ENCODE measurements around the gene CTPS2. TPM values are rescaled to one million over a fixed set of nuclear protein-coding genes. Genes with fewer than 3 reads are reported as not detected.

Gene CTPS2
- total RNA-seq, 3 donors from 2014 or later, result 12.3 to 26.3 (median 21.0) TPM

DNA sequence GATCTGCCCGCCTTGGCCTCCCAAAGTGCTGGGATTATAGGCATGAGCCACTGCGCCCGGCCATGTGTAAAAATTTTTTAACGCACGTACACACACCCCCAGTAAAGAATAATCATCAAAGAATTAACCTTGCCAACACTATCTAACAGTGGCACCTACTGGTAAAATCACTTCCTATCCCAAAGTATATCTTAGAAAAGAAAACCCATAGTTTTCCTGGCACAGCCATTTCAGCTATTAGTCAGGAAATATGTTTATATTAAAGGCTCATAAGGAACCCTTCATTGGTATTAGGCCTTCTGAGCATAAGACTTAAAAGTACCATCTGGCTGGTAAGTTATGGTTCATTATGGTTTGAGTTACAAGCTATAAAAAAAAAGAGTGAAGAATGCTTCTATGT is 48.4 kb downstream of the CTPS2 start:
- Histone ChIP-seq H3K36me3 (no peaks in the 10 kb centered on the region), H3K4me3 (no peak overlapping the region), H3K27ac (no peak overlapping the region), H3K9me3 (no peaks in the 10 kb centered on the region), H3K4me1 (no peaks in the 10 kb centered on the region), H3K27me3 (peaks cover 0 to 23% of the 10 kb centered on the region in 2 donors)
- TF ChIP-seq POLR2AphosphoS5 (IDR thresholded peaks at IDR 0.05) (no peak), POLR2A (IDR thresholded peaks at IDR 0.05) (no peak)
- TF ChIP-seq, protein P1, sequence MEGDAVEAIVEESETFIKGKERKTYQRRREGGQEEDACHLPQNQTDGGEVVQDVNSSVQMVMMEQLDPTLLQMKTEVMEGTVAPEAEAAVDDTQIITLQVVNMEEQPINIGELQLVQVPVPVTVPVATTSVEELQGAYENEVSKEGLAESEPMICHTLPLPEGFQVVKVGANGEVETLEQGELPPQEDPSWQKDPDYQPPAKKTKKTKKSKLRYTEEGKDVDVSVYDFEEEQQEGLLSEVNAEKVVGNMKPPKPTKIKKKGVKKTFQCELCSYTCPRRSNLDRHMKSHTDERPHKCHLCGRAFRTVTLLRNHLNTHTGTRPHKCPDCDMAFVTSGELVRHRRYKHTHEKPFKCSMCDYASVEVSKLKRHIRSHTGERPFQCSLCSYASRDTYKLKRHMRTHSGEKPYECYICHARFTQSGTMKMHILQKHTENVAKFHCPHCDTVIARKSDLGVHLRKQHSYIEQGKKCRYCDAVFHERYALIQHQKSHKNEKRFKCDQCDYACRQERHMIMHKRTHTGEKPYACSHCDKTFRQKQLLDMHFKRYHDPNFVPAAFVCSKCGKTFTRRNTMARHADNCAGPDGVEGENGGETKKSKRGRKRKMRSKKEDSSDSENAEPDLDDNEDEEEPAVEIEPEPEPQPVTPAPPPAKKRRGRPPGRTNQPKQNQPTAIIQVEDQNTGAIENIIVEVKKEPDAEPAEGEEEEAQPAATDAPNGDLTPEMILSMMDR (IDR thresholded peaks at IDR 0.05), result no peak
- intact Hi-C loops (cut with DNase I; ENCODE audit: low total_unique reads), result no loop called here
- DNase-seq (ENCODE audit: low spot score in 2 of 2), result no peak

DNA sequence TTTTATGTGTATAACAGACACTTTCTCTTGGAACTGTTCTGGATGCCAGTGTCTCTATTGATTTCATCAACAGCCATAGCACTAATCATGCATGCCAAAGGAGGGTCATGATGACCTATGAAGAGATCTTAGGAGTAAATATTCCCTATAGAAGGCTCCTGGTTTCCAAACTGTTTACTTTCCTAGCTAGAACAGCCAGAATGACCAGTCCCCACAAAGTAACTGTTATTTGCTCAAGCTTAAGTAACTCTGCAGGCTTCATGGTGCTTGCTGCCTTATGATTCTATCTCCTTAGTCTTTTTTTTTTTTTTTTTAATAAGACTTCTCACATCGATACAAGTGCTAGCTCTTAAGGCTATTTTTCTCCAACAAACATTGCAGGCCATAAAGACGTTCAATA is 50.1 kb downstream of the CTPS2 start:
- no peak overlapping the region for H3K4me3 ChIP-seq
- intact Hi-C loops (cut with DNase I; ENCODE audit: low total_unique reads), result no loop called here
- H3K27me3 ChIP-seq, result peaks cover 0 to 17% of the 10 kb centered on the region in 2 donors

DNA sequence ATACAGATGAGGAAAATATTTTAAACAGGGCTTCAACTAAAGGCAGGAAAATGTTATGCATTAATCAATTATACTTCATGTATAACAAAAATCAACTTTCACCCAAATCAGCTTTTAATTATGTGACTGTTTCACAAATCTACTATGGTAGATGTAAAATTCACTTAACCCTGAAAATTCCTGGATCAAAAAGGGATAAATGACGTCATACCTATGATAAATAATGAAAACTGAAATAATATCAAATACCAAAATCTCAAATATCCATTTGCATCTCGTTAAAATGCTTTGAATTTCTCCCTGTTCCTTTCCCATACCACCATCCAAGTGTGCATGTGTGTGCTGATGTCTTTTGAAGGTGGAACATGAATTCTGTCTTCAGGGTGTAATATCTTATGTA is 51.0 kb downstream of the CTPS2 start:
- peaks cover 0 to 17% of the 10 kb centered on the region in 2 donors for H3K27me3 ChIP-seq
- TF ChIP-seq, protein P1 (IDR thresholded peaks at IDR 0.05), result no peak
- TF ChIP-seq POLR2A (IDR thresholded peaks at IDR 0.05) (no peak), POLR2AphosphoS5 (IDR thresholded peaks at IDR 0.05) (no peak)
- intact Hi-C loops (cut with DNase I; ENCODE audit: low total_unique reads), result no loop called here
- no peaks in the 10 kb centered on the region for H3K36me3 ChIP-seq
- H3K9me3 ChIP-seq, result no peaks in the 10 kb centered on the region
- DNase-seq (ENCODE audit: low spot score in 2 of 2), result no peak
- no peak overlapping the region for H3K27ac ChIP-seq
- H3K4me3 ChIP-seq, result no peak overlapping the region
- no peaks in the 10 kb centered on the region for H3K4me1 ChIP-seq

More for the DNA sequence above, 50.1 kb downstream of the CTPS2 start:
- TF ChIP-seq, protein P1 (IDR thresholded peaks at IDR 0.05), result no peak
- TF ChIP-seq POLR2A (IDR thresholded peaks at IDR 0.05) (no peak), POLR2AphosphoS5 (IDR thresholded peaks at IDR 0.05) (no peak)
- H3K36me3 ChIP-seq, result no peaks in the 10 kb centered on the region
- H3K9me3 ChIP-seq, result no peaks in the 10 kb centered on the region
- no peak overlapping the region for H3K27ac ChIP-seq
- DNase-seq (ENCODE audit: low spot score in 2 of 2), result no peak
- H3K4me1 ChIP-seq, result no peaks in the 10 kb centered on the region

DNA sequence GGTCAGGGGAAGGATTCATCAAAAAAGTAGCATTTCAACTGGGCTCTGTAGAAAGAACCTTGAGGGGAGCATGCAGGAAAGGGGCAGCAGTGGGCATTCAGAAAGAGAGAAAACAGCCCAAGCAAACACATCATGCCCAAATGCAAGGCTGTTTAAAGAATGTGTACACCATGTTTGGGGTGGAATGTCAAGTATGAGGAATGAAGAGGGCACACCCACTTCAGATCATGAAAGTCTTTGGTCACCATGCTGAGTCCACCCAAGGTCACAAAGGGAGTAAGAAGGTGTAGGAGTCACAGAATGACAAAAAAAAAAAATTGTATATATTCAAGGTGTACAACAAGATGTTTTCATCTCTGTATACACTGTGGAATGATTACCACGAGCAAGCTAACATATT is 53.1 kb downstream of the CTPS2 start:
- H3K9me3 ChIP-seq, result no peaks in the 10 kb centered on the region
- intact Hi-C loops (cut with DNase I; ENCODE audit: low total_unique reads), result no loop called here
- no peaks in the 10 kb centered on the region for H3K36me3 ChIP-seq
- DNase-seq (ENCODE audit: low spot score in 2 of 2), result no peak
- peaks cover 0 to 10% of the 10 kb centered on the region in 2 donors for H3K27me3 ChIP-seq
- no peak overlapping the region for H3K4me3 ChIP-seq
- H3K27ac ChIP-seq, result no peak overlapping the region
- H3K4me1 ChIP-seq, result no peaks in the 10 kb centered on the region
- TF ChIP-seq, protein P1 (IDR thresholded peaks at IDR 0.05), result no peak
- TF ChIP-seq POLR2A (IDR thresholded peaks at IDR 0.05), result no peak

DNA sequence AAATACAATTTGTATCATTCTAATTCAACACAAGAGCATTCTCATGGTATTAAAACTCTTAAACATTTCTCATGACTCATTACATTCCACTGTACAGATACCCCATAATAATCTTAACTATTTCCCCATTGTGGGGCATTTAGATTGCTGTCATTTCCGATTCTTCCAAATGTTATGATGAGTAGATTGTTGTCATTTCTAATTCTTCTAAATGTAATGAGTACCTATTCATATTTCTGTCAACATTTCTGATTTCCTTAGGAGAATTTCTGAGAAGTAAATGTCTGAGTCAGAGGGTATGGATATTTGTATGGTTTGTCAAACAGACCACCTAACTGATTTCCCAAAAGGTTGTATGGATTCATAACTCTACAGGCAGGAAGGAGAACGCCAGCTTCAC is 54.2 kb downstream of the CTPS2 start:
- Histone ChIP-seq H3K9me3 (no peaks in the 10 kb centered on the region), H3K27ac (no peak overlapping the region), H3K4me1 (no peaks in the 10 kb centered on the region), H3K36me3 (no peaks in the 10 kb centered on the region), H3K4me3 (no peak overlapping the region), H3K27me3 (peaks cover 0 to 16% of the 10 kb centered on the region in 2 donors)
- TF ChIP-seq, protein P1 (IDR thresholded peaks at IDR 0.05), result no peak
- TF ChIP-seq POLR2A (IDR thresholded peaks at IDR 0.05) (no peak), POLR2AphosphoS5 (IDR thresholded peaks at IDR 0.05) (no peak)
- DNase-seq (ENCODE audit: low spot score in 2 of 2), result no peak
- intact Hi-C loops (cut with DNase I; ENCODE audit: low total_unique reads), result no loop called here

Measured in breast epithelium (tissue), 4 donors.